ENCODE measurements around the gene BEND5.

BEND5 gene

GRCh38 chr1:48718116-48718630 lies 58.5 kb downstream of the BEND5 start:
- no peak for DNase-seq

- DNase-seq: no peak
These were observed 59.6 kb downstream of the BEND5 start for GRCh38 chr1:48717082-48717481.

DNA sequence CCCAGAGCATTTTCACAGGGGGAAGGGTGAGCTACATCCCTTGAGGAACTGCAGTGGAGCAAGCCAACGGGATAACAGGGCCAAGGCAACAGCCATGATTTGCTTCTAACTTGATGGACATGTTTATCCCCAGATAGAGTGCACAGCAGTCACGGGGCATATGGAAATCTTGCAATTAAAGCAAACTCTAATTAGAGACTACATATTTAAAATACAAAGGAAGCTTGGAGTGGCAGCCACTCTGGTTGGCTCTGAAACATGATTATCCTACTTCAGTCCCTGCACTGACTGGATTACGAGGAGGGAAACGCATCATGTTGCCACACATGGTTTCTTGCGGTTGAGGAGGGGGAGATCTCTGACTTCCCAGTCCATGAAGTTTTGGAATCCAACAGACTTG lies 60.8 kb downstream of the BEND5 start:
- DNase-seq: no peak

DNA sequence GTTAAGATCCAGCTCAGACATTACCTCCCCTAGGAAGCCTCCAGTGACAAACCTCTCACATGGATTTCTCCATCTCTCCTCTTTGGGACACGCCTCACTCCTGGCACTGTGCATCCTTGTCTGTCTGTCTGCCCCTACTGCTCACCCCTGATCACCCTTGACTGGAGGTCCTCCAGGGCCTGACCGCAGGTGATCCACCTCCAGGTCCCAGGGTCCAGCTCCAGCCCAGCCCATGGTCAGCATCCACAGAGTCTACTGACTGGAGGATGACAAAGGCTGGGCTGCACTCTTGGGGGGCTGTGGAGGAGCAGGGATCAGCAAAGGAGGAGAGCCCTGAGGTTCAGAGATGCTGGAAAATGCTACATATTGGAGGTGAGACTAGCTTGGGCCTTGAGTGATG lies 65.8 kb downstream of the BEND5 start:
- DNase-seq: no peak

- DNase-seq: no peak
These were observed 66.4 kb downstream of the BEND5 start for GRCh38 chr1:48710318-48710717.

DNA sequence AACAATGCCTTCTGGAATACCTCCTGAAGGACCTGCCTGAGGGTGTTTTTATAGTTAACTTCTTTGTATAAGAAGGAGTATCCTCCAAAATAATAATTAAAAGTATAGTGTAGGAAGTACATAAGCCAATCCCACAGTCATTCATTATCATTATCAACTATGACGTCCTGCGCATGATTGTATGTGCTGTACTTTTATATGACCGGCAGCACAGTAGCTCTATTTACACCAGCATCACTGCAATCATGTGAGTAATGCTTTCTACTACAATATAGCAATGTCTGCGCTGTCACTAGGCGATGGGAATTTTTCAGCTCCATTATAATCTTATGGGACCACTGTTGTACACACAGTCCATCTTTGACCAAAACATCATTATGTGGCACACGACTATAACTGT lies 72.0 kb downstream of the BEND5 start:
- no peak for DNase-seq

GRCh38 chr1:48701445-48701844 lies 75.2 kb downstream of the BEND5 start:
- no peak for DNase-seq

- peak; percentile 61 to 70 for DNase-seq
These were observed 79.5 kb downstream of the BEND5 start for GRCh38 chr1:48697066-48697707.

- no peak for DNase-seq
These were observed 81.5 kb downstream of the BEND5 start for GRCh38 chr1:48695161-48695560.

GRCh38 chr1:48693674-48694320 lies 82.9 kb downstream of the BEND5 start:
- no peak for DNase-seq

GRCh38 chr1:48693180-48693579 lies 83.5 kb downstream of the BEND5 start:
- no peak for DNase-seq

DNA sequence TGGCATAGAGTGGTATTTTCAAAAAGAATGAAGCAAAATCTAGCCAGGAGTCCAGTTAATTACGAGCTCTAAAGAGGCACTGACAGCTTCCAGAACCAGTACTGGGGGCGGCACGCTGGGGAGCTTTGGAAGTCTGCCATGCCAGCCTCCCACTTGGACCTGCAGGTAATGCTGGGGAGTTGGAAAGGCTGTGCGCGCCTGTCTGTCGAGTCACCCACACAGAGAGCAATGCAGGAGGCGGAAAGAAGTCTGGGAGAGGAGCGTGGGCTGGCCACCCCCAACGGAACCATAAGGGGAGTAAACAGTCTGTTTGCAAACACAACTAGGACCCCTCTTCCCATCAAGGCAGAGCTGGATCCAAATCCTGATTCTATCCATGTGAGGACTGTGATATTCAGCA lies 84.5 kb downstream of the BEND5 start:
- DNase-seq: no peak

DNA sequence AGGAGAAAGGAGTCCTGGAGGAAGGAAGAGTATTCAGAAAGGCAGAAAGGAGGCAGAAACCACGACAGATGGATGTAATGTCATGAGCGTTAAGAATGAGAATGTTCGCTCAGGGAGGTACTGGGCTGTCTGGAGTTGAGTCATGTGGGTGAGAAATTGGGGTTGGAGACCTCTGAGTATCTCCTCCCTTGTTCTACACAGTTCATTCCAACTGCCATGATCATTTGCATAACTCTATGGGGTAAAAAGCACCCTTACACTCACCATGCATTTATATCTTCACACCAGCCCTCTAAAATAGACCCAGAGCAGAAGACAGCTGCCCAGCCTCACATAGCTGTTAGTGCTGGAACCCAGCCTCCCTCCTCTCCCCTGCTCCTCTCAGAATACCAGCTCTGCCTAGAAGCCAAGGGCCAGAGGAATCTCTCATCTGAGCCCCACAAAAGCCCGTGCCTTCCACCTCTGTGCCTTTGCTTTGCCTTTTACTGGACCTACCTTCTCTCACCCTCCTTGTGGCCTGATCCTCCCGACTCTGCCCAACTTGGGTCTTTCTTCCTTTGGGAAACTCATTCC lies 85.2 kb downstream of the BEND5 start:
- no peak for DNase-seq

GRCh38 chr1:48688102-48688760 lies 88.5 kb downstream of the BEND5 start:
- DNase-seq: no peak

- DNase-seq: no peak
These were observed 89.2 kb downstream of the BEND5 start for GRCh38 chr1:48687282-48688045.

DNA sequence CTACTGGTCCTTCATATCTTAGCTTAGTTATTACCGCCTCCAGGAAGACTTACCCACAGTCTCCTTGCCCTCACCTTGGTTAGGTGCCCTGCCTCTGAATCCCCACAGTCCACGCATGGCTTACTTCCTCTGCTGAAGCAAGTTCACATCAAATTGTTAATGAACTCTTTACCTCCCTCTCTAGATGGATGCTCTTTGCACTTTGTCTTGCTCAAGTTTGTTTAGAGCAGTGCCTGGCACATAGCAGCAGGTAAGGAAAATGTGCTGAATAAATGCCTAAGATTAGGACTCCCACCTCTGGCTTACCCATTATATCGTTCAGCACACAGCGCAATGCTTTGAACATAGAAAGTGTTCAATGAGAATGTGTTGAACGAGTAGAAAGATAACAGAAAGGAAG lies 90.5 kb downstream of the BEND5 start:
- no peak for DNase-seq

DNA sequence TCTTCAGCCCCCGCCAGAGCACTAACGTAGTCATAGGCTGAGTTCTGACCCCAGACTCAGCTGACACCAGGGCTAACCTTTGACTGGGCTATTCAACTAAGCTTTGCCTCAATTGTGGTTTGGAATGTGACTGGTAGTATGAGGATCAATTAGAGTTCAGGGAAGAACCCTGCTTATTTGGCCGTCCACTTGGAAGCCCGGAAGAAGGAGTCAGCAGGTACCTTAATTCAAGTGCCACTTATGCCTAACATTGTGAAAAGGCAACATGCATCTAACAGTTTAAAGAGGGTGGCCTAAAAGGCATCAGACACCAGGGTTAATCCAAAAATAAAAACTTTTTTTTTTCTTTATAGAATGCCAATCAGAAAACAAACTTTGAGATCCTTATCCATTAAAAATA lies 92.3 kb downstream of the BEND5 start:
- DNase-seq: no peak

GRCh38 chr1:48683839-48684238 lies 92.9 kb downstream of the BEND5 start:
- DNase-seq: no peak

GRCh38 chr1:48681476-48682305 lies 95.0 kb downstream of the BEND5 start:
- DNase-seq: no peak

DNA sequence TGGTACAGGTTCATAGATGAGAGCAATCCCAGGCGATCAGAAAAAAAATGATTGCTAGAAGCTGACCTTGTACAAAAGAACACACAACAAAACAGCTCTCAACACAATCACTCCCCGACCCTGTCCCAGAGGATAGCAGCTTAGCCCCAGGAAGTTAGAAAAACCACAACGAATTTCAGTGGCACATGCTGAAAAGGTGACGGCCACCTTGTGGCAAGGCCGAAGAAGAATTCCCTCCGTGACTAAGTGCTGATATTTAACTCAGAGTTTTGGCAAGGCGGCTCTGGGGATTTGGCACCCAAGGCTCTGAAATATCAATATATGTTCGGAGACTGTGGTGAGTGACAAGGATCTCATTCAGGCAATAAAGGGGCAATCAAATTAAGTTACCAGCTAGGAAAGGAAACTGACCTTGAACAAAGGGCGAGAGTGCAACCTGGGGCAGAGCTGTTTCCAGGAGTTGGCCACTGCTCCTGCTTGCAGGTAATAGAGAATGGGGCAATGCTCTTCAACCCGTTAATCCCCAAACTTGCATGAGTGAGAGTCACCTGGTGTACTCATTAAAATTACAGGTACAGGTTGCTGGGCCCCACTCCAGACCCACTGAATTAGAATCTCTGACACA lies 96.2 kb downstream of the BEND5 start:
- no peak for DNase-seq

GRCh38 chr1:48679859-48680258 lies 96.8 kb downstream of the BEND5 start:
- DNase-seq: no peak
